GM18498 (cell line): Measurements from ENCODE around the gene TMPRSS9.
"Not testable (repeated sequence)": the region's sequence is repeated elsewhere in the genome, so short reads cannot be mapped to it uniquely, and the experiment has no call there.

Source experiments
- ATAC-seq: cut with Tn5 transposase; IDR thresholded peaks from one replicate; pipeline ENCODE4 v1.9.1; 2021; ENCODE audit warnings: mild to moderate bottlenecking, moderate library complexity; ENCODE audit not compliant: unreplicated experiment

Gene TMPRSS9

GRCh38 chr19:2387367-2388288 is 27.6 kb downstream of the TMPRSS9 start:
- no peak for ATAC-seq

GRCh38 chr19:2389594-2389993 is 29.5 kb downstream of the TMPRSS9 start:
- ATAC-seq, result no peak

- ATAC-seq, result no peak
Measured at GRCh38 chr19:2391118-2391725, 31.2 kb downstream of the TMPRSS9 start.

- no peak for ATAC-seq
Measured at GRCh38 chr19:2392366-2392765, 32.3 kb downstream of the TMPRSS9 start.

- not testable (repeated sequence) for ATAC-seq
Measured at GRCh38 chr19:2392899-2393298, 32.8 kb downstream of the TMPRSS9 start.

- ATAC-seq, result no peak
Measured at GRCh38 chr19:2394054-2394441, 34.0 kb downstream of the TMPRSS9 start.

- no peak for ATAC-seq
Measured at GRCh38 chr19:2394442-2395292, 34.6 kb downstream of the TMPRSS9 start.

GRCh38 chr19:2395293-2395829 is 35.3 kb downstream of the TMPRSS9 start:
- ATAC-seq, result not testable (repeated sequence)

GRCh38 chr19:2397173-2397572 is 37.1 kb downstream of the TMPRSS9 start:
- ATAC-seq, result not testable (repeated sequence)

GRCh38 chr19:2398735-2399305 is 38.8 kb downstream of the TMPRSS9 start:
- no peak for ATAC-seq

- no peak for ATAC-seq
Measured at GRCh38 chr19:2399582-2399981, 39.5 kb downstream of the TMPRSS9 start.

GRCh38 chr19:2408247-2408646 is 48.2 kb downstream of the TMPRSS9 start:
- no peak for ATAC-seq

GRCh38 chr19:2409352-2409912 is 49.4 kb downstream of the TMPRSS9 start:
- no peak for ATAC-seq

- no peak for ATAC-seq
Measured at GRCh38 chr19:2410023-2410422, 50.0 kb downstream of the TMPRSS9 start.

GRCh38 chr19:2411709-2412108 is 51.6 kb downstream of the TMPRSS9 start:
- no peak for ATAC-seq

GRCh38 chr19:2412449-2412848 is 52.4 kb downstream of the TMPRSS9 start:
- ATAC-seq, result no peak

GRCh38 chr19:2413159-2413558 is 53.1 kb downstream of the TMPRSS9 start:
- no peak for ATAC-seq

- no peak for ATAC-seq
Measured at GRCh38 chr19:2413629-2414028, 53.6 kb downstream of the TMPRSS9 start.

- no peak for ATAC-seq
Measured at GRCh38 chr19:2415281-2415972, 55.4 kb downstream of the TMPRSS9 start.

GRCh38 chr19:2415973-2416319 is 55.9 kb downstream of the TMPRSS9 start:
- no peak for ATAC-seq
